Esophagus squamous epithelium (tissue), 5 donors: ENCODE data around the gene SCNN1B. TPM values are rescaled to one million over a fixed set of nuclear protein-coding genes. Genes with fewer than 3 reads are reported as not detected.

Source experiments
- DNase-seq: peaks from one replicate; lab custom pipeline; 2025; lab: John Stamatoyannopoulos, UW
- H3K27ac ChIP-seq, 4 donors: fragments of 200-600 bp; sonication (generic); one replicate each; pipeline ENCODE4 v1.5.1; 2016 to 2019; ENCODE audit warnings: mild to moderate bottlenecking in 1 of 4
- H3K27me3 ChIP-seq, 4 donors: fragments of 200-600 bp; sonication (generic); 1 replicate in 3 of 4; 2 replicates in 1 of 4; pipeline versions ENCODE4 v1.5.1 to v1.6.0; 2017 to 2021; ENCODE audit warnings: antibody characterized with exemption in 1 of 4
- H3K36me3 ChIP-seq, 3 donors: fragments of 200-600 bp; sonication (generic); one replicate each; pipeline ENCODE4 v1.5.1; 2016 to 2019
- H3K4me1 ChIP-seq, 3 donors: fragments of 200-600 bp; sonication (generic); one replicate each; pipeline ENCODE4 v1.5.1; 2017 to 2019
- H3K4me3 ChIP-seq, 4 donors: fragments of 200-600 bp; sonication (generic); 1 replicate in 3 of 4; 2 replicates in 1 of 4; pipeline ENCODE4 v1.5.1; 2016 to 2019; ENCODE audit warnings: mild to moderate bottlenecking in 2 of 4, moderate library complexity in 1 of 4
- H3K9me3 ChIP-seq, 3 donors: fragments of 200-600 bp; sonication (generic); one replicate each; pipeline ENCODE4 v1.5.1; 2016 to 2019
- POLR2A ChIP-seq, 4 donors: fragments of 450-650 bp; IDR thresholded peaks; one replicate each; pipeline ENCODE4 v1.6.1; 2017; ENCODE audit warnings: antibody characterized with exemption in 4 of 4, mild to moderate bottlenecking in 4 of 4, moderate library complexity in 3 of 4
- WGBS, 2 donors: methylation state at CpG; one replicate each; pipeline ENCODE4 v1.1.5; 2018; 5-methylcytosine and 5-hydroxymethylcytosine counted together
- intact Hi-C: fragments of 100-400 bp; cut with DNase I; formaldehyde crosslinking; loops from one replicate; pipeline ENCODE4 v1.15.0; 2022
- total RNA-seq, 4 donors: library from RNA; depleted of rRNA; stranded (reverse); fragments of >200 nt; gene quantifications; one replicate each; pipeline ENCODE4 v1.1.0, GENCODE V29; 2016
- TF ChIP-seq, protein P1 (sequence below), 6 experiments: fragments of 450-650 bp in 4 of 6; fragments of 200-600 bp in 2 of 6; sonication (generic) in 2 of 6; IDR thresholded peaks; one replicate each; pipeline ENCODE4 v1.5.1; 2016 to 2019; ENCODE audit warnings: antibody characterized with exemption in 6 of 6, mild to moderate bottlenecking in 4 of 6, moderate library complexity in 4 of 6
- donor health status: DM: yes; HTN: yes; CAD: no.

SCNN1B gene
- total RNA-seq, 4 donors from 2014 or later, result 24.9 to 86.8 (median 36.2) TPM

DNA sequence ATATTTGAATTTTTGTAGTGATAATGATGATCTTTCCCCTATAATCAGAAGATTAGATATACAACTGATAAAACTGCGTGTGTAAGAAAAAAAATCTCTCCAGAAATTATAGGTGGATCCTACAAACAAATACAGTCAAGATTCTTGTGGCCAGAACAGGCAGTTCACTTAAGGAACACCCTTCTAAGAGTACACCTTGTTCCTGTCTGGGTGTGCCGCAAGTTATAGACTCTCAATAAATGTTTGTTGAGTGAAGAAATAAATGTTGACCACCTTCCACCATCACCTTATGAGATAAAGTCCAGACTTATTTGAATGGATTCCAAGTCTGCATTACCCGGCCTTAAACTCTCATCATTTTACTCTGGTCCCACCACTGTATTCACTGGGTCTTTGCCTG lies 45.7 kb upstream of the SCNN1B start:
- no peaks in the 10 kb centered on the region for H3K36me3 ChIP-seq
- DNase-seq, result no peak
- peak overlapping the region in 2 of 4 donors; percentile 77 to 89 for H3K27ac ChIP-seq
- WGBS, 2 donors, result 71 to 73% methylated on average over 3 of the region's 3 CpGs
- H3K9me3 ChIP-seq, result no peaks in the 10 kb centered on the region
- TF ChIP-seq POLR2A (IDR thresholded peaks at IDR 0.05), result no peak
- TF ChIP-seq, protein P1, sequence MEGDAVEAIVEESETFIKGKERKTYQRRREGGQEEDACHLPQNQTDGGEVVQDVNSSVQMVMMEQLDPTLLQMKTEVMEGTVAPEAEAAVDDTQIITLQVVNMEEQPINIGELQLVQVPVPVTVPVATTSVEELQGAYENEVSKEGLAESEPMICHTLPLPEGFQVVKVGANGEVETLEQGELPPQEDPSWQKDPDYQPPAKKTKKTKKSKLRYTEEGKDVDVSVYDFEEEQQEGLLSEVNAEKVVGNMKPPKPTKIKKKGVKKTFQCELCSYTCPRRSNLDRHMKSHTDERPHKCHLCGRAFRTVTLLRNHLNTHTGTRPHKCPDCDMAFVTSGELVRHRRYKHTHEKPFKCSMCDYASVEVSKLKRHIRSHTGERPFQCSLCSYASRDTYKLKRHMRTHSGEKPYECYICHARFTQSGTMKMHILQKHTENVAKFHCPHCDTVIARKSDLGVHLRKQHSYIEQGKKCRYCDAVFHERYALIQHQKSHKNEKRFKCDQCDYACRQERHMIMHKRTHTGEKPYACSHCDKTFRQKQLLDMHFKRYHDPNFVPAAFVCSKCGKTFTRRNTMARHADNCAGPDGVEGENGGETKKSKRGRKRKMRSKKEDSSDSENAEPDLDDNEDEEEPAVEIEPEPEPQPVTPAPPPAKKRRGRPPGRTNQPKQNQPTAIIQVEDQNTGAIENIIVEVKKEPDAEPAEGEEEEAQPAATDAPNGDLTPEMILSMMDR (IDR thresholded peaks at IDR 0.05), result no peak
- intact Hi-C loops, result no loop called here
- no peaks in the 10 kb centered on the region for H3K27me3 ChIP-seq
- no peak overlapping the region for H3K4me3 ChIP-seq
- peaks cover 0 to 42% (median 0%) of the 10 kb centered on the region in 3 donors for H3K4me1 ChIP-seq

DNA sequence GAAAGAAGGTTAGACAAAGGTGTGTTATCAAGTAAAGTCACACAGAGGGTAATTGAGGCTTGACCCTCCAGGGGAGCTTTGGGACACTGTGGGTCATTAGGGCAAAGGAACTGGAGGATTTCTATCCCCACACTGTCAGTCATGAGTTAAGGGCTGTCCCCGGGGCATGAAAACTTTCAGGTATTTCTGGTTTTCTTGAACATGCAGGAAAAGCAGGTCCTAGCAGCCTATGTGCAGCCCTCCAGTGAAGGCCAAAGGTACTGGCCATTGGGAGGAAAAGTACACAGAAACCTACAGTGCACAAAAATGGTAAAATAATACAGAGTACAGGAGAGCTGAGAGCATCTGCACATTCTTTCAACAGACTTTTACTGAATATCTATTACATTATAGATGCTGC lies 44.4 kb upstream of the SCNN1B start:
- intact Hi-C loops, result no loop called here
- DNase-seq, result no peak

DNA sequence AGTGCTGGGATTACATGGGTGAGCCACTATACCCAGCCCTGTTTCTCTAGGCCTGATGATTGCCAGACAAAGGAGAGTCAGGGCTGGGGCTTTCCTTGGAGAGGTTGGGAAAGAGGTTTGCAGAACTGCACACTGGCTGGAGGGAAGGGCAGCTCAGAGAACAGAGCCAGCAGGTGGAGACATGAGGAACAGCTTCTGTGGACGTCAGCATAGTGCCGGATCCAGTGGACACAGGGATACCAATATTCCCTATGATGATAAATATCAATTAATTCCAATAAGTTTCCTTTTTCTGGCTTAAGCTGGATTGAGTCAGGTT lies 43.2 kb upstream of the SCNN1B start:
- H3K4me3 ChIP-seq, result no peak overlapping the region
- intact Hi-C loops, result no loop called here
- no peak for DNase-seq

More for the DNA sequence above, 44.4 kb upstream of the SCNN1B start:
- Histone ChIP-seq H3K36me3 (no peaks in the 10 kb centered on the region), H3K27ac (peak overlapping the region in 3 of 4 donors; percentile 72 to 89 (median 77)), H3K27me3 (no peaks in the 10 kb centered on the region), H3K4me3 (no peak overlapping the region), H3K4me1 (peaks cover 0 to 42% (median 0%) of the 10 kb centered on the region in 3 donors), H3K9me3 (no peaks in the 10 kb centered on the region)
- 36 to 63% methylated on average over 1 of the region's 1 CpG for WGBS, 2 donors
- TF ChIP-seq, protein P1 (IDR thresholded peaks at IDR 0.05), result no peak
- no peak for TF ChIP-seq POLR2A (IDR thresholded peaks at IDR 0.05)

DNA sequence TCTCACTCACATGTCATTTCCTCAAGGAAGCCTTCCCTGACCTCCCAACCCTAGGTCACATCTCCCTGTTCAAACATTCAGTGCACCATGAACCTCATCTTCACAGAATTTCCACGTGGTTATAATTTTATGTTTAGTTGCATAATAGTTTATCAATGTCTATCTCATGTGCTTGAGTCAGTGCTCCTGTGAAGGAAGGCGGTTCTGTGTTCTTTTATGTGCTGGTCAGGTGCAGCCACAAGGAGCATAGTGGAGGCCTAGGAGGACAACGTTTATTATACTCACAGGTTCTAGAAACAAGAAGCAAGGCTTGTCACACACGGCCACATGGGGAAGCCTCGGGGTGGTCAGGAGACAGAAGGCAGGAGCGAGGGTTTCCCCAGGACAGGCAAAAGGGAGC lies 34.5 kb upstream of the SCNN1B start:
- TF ChIP-seq, protein P1 (IDR thresholded peaks at IDR 0.05), result no peak
- no peak for TF ChIP-seq POLR2A (IDR thresholded peaks at IDR 0.05)
- Histone ChIP-seq H3K4me1 (peaks cover 0 to 10% (median 0%) of the 10 kb centered on the region in 3 donors), H3K36me3 (no peaks in the 10 kb centered on the region), H3K27ac (no peak overlapping the region), H3K4me3 (no peak overlapping the region), H3K27me3 (no peaks in the 10 kb centered on the region), H3K9me3 (no peaks in the 10 kb centered on the region)
- 55 to 62% methylated on average over 6 of the region's 6 CpGs for WGBS, 2 donors
- intact Hi-C loops, result no loop called here
- no peak for DNase-seq

More for the DNA sequence above, 43.2 kb upstream of the SCNN1B start:
- H3K27ac ChIP-seq, result peak overlapping the region; percentile 56 to 89 (median 74)
- no peaks in the 10 kb centered on the region for H3K27me3 ChIP-seq
- TF ChIP-seq POLR2A (IDR thresholded peaks at IDR 0.05), result no peak
- TF ChIP-seq, protein P1 (IDR thresholded peaks at IDR 0.05), result peak in 1 of 6 experiments; percentile 31
- 35 to 70% methylated on average over 2 of the region's 2 CpGs for WGBS, 2 donors
- H3K36me3 ChIP-seq, result no peaks in the 10 kb centered on the region
- peaks cover 0 to 42% (median 0%) of the 10 kb centered on the region in 3 donors for H3K4me1 ChIP-seq
- H3K9me3 ChIP-seq, result no peaks in the 10 kb centered on the region

DNA sequence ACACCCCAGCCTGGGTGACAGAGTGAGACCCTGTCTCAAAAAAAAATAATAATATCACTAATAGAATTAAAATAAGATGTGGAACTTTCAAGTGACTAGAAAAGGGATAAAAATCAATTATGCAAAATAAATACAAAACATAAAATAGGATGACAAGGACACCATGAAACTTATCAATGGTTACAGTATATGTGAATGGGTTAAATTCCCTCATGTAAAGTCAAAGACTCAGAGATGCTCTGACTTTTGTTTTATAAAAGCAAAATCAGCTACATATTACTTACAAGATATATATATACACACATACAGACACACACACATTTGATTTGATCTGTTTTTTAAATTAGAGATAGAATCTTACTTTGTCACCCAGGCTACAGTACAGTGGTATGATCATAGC lies 33.5 kb upstream of the SCNN1B start:
- no peak for DNase-seq
- Histone ChIP-seq H3K36me3 (no peaks in the 10 kb centered on the region), H3K27me3 (no peaks in the 10 kb centered on the region), H3K9me3 (no peaks in the 10 kb centered on the region), H3K4me3 (no peak overlapping the region), H3K27ac (no peak overlapping the region), H3K4me1 (peaks cover 0 to 10% (median 0%) of the 10 kb centered on the region in 3 donors)
- intact Hi-C loops, result no loop called here
- TF ChIP-seq, protein P1 (IDR thresholded peaks at IDR 0.05), result no peak
- no peak for TF ChIP-seq POLR2A (IDR thresholded peaks at IDR 0.05)
